NCI-H2107 treated with DMSO at 0.1 percent for 48 hours (cell line): ENCODE results near the gene AURKAIP1.

Experiments used
- DNase-seq: peaks from one replicate; lab custom pipeline; 2025; ENCODE audit not compliant: unreplicated experiment; lab: John Stamatoyannopoulos, UW

AURKAIP1 gene

GRCh38 chr1:1361982-1362423 is 13.0 kb downstream of the AURKAIP1 start:
- DNase-seq = no peak

DNA sequence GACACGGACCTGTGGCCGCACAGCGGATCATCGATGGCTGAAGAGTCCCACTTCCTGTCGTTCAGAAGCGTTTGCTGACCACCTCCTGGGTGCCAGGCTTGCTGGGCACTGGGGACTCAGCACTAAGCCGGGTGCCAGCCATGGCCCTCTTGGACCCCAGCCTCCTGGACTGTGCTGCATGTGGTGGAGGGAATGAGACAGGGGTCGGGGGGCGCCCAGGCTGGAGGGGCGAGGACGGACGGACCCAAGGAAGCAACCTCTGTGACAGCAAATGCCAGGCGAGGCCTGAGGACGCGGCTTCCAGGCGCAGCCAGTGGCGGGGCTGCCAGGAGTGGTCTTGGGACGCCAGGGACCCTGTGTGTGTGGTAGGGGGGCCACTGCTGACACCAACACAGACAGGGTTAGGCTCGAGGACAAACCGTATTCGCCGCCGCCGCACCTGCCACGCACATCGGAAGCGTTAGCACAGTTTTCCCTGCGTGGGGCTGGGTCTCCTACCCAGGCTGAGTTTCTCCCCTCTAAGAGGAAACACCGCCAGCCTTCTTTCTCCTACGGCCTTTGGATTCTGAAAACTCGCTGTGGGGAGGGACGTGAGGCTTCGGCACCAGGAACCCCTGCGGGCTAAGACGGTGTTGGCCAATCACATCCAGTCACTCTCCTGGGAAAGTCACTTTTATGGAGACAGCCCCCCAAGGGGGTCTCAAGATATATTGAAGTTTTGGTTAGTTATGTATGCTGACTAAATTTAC is 13.6 kb downstream of the AURKAIP1 start:
- no peak for DNase-seq

GRCh38 chr1:1360506-1361169 is 14.4 kb downstream of the AURKAIP1 start:
- no peak for DNase-seq

GRCh38 chr1:1359664-1360468 is 15.1 kb downstream of the AURKAIP1 start:
- no peak for DNase-seq

GRCh38 chr1:1359308-1359663 is 15.7 kb downstream of the AURKAIP1 start:
- no peak for DNase-seq

- DNase-seq = no peak
Observed at GRCh38 chr1:1358433-1359271, 16.4 kb downstream of the AURKAIP1 start, which contains the start of gene MXRA8. MXRA8 (minus strand) TSS chr1:1358555; CDS start chr1:1358504, 51 bp downstream.

DNA sequence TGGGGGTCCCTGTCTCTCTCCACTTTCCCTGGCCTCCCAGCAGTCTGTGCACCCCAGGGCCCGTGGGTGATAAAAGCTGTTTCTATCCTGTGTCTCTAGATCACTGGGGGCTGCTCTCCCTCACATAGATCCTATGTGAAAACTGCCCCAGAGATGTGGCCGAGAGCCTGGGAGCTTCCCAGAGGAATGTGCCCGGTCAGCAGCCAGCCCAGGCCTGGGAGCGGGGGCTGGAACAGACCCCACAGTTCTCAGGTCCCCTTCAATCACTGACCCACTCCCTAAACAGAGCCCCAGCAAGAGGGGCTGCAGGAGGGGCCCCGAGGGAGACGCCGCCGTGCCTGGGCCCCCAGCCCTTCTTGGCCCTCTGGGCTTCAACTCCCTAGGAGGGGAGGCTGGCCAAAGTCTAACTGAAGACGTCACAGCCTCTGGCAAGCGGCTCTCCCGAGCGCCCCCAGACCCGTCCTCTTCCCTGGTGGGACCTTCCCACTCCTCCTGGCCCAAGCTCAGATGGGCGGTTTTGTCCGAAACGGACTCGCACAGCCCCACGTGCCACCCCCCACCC is 17.1 kb downstream of the AURKAIP1 start:
- DNase-seq = no peak

DNA sequence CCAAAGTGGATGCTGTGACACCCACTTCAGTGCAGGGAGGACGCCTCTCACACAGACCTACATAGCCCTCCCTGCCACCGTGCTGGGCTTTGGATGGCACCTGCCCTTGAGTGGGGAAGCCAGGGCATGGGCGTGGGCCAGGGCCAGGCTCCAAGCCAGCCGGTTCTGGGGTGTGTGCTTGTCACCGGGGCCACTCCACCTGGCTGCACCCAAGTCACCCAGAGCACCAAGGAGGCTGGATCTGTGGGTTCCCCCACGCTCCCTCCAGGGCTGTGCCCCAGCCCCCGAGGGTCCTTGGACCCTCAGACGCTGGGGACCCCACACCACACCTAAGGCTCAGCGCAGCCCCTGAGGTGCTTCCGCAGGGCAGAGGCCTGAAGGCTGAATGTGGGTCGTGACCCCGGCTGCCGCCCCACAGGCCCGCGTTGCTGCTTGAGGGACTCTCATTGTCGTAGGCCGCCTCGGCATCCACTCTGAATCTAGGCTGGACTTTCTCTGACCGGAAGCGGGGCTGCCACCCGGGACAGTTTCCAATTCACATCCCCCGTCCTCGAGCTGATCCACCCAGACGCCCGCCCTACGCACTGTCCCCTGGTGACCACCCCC is 18.1 kb downstream of the AURKAIP1 start:
- no peak for DNase-seq

DNA sequence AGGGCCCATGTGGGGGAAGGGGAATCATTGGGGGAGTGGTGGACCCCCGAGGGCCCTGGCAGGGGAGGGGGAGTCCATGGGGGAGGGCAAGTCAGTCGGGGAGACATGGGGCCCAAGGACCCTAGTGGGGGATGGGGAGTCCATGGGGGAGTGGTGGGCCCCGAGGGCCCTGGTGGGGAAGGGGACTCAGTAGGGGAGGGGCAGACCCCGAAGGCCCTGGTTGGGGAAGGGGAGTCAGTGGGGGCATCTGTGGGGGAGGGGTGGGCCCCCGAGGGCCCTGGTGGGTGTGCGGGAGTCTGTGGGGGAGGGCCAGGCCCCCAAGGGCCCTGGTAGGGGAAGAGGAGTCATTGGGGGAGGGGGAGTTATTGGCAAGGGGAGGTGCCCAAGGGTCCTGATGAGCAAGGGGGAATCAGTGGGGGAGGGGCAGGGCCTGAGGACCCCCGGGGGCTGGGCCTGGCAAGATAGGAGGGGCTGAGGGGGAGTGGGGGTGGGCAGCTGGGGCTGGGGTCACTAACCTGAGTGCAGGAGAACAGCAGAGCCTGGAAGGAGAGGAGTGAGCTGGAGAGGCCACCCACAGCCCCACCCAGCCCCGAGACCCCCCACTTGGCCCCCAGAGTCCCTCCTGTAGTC is 18.7 kb downstream of the AURKAIP1 start:
- DNase-seq = no peak

DNA sequence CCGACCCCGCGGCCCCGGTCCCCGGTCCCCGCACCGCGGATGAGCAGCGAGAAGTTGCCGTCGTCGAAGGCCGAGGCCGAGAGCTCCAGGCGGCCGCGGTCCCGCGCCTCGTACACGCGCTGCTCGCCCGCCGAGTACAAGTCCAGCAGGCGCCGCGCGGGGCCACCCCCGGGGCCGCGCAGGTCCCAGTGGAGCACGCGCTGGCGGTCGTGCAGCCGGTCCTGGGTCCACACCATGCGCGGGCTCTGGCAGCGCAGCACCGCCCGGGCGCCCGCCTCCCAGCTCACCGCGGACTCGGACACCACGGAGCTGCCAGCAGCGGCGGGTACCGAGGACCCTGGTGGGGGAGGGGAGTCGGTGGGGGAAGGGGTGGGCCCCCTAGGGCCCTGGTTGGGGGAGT is 19.6 kb downstream of the AURKAIP1 start:
- DNase-seq = no peak

GRCh38 chr1:1354271-1355247 is 20.4 kb downstream of the AURKAIP1 start:
- no peak for DNase-seq

GRCh38 chr1:1353389-1354151 is 21.4 kb downstream of the AURKAIP1 start:
- no peak for DNase-seq

DNA sequence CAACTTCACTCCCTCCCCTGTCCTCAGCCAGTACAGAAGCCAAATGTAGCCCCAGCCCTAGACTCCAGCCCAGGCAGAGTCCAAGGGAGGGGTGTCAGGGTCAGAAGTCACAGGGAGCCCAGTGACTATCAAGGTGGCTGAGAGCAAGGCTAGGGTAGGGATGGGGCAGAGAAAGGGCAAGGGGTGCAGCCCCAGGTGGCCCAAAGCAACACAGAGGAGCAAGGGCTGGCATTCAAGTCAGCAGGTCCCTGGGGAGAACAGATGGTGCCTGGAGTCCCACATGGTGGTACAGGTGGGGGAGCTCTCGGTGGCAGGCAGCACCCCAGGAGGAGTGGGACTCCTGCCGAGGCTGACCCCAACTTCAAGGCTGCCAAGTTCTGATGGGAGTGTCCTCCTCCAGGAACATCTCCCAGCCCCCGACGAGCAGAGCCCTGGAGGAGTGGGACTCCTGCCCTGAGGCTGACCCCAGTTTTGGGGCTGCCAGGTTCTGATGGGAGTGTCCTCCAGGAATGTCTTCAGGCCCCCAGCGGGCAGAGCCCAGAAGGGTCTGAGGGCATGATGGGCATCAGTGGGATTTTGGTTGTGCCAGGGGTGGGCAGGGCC is 22.1 kb downstream of the AURKAIP1 start:
- peak; percentile 5 for DNase-seq

DNA sequence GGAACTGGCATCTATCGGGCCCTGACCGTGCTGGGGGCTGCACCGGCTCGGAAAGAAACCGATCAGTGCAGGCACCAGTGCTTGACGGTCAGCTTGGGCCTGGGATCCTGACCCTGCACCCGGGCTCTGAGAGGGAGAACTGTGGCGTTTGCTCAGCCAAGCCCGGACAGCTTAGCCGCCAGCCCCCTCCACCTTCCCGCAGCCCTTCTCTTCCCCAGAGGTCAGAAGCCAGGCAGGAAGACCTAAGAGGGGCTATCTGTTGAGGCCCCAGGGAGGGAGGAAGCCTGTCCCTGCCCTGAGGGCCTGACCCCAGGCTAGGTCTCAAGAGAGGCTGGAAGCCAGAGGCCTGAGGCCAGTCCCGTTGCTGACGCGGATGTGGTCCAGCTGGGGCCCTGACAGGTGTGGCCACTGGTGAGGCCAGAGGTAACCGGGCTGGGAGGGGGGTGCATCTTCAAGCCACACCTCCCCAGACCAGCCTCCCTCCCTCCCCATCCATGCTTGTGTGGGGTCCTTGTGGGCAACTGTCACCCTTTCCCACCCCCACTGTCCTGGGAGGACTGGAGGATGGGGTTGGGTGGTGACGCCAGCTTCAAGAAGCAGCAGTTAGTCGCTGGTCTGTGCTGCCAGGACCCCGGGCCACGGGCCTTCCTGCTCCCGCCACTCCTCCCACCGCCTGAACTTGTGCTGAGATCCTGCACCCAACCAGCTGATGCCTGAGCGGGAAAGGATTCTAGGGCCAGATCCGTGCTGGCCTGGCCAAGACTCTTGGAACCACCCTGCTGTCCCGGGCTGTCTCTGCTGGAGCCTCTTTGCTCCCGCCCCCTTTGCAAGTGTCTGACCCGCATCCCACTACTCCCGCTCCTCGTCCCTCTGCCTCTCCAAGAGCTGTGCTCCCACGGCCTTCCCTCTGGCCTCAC is 23.2 kb downstream of the AURKAIP1 start:
- no peak for DNase-seq

GRCh38 chr1:1349256-1350012 is 25.6 kb downstream of the AURKAIP1 start, which contains the start of gene DVL1:
DVL1 (minus strand) TSS chr1:1349418; CDS start chr1:1349065, 353 bp downstream.
- DNase-seq = no peak
